HL-60 (cell line): ENCODE measurements around the gene YAE1.

Experiments used
- GABPA ChIP-seq: IDR thresholded peaks from 2 replicates; pipeline ENCODE4 v1.6.1; 2012; ENCODE audit warnings: low read depth
- SPI1 ChIP-seq: IDR thresholded peaks from 2 replicates; pipeline ENCODE4 v1.6.1; 2012; ENCODE audit warnings: low read depth, mild to moderate bottlenecking, borderline replicate concordance
- TF ChIP-seq, protein P1 (sequence below): IDR thresholded peaks from 2 replicates; pipeline ENCODE4 v1.6.1; 2012; ENCODE audit warnings: low read depth; ENCODE audit not compliant: insufficient replicate concordance
- TF ChIP-seq, protein P2 (sequence below): IDR thresholded peaks from one replicate; pipeline ENCODE4 v1.5.1; 2011; ENCODE audit warnings: low read length, control low read depth, inconsistent platforms; ENCODE audit not compliant: insufficient read depth

DNA sequence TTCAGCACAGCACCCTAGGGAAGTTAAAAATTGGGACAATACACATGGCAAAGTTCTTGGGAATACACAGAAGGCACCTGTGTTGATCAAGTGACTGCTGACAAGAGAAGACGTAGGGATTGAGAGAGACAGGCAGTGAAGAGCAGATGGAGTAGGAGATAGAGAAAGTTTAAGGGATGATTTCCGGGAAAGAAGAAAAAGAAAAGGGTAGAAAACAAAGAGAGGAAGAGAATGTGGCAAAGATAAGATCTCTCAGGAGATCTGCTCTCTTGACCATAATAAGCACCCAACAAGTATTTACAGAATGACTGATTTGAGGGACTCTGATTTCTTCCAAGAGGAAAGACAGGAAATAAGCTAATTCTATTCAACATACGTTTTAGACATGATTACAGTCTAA lies 42.1 kb downstream of the YAE1 start:
- TF ChIP-seq, protein P1, sequence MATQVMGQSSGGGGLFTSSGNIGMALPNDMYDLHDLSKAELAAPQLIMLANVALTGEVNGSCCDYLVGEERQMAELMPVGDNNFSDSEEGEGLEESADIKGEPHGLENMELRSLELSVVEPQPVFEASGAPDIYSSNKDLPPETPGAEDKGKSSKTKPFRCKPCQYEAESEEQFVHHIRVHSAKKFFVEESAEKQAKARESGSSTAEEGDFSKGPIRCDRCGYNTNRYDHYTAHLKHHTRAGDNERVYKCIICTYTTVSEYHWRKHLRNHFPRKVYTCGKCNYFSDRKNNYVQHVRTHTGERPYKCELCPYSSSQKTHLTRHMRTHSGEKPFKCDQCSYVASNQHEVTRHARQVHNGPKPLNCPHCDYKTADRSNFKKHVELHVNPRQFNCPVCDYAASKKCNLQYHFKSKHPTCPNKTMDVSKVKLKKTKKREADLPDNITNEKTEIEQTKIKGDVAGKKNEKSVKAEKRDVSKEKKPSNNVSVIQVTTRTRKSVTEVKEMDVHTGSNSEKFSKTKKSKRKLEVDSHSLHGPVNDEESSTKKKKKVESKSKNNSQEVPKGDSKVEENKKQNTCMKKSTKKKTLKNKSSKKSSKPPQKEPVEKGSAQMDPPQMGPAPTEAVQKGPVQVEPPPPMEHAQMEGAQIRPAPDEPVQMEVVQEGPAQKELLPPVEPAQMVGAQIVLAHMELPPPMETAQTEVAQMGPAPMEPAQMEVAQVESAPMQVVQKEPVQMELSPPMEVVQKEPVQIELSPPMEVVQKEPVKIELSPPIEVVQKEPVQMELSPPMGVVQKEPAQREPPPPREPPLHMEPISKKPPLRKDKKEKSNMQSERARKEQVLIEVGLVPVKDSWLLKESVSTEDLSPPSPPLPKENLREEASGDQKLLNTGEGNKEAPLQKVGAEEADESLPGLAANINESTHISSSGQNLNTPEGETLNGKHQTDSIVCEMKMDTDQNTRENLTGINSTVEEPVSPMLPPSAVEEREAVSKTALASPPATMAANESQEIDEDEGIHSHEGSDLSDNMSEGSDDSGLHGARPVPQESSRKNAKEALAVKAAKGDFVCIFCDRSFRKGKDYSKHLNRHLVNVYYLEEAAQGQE = no peak
- TF ChIP-seq SPI1 = no peak
- TF ChIP-seq, protein P2, sequence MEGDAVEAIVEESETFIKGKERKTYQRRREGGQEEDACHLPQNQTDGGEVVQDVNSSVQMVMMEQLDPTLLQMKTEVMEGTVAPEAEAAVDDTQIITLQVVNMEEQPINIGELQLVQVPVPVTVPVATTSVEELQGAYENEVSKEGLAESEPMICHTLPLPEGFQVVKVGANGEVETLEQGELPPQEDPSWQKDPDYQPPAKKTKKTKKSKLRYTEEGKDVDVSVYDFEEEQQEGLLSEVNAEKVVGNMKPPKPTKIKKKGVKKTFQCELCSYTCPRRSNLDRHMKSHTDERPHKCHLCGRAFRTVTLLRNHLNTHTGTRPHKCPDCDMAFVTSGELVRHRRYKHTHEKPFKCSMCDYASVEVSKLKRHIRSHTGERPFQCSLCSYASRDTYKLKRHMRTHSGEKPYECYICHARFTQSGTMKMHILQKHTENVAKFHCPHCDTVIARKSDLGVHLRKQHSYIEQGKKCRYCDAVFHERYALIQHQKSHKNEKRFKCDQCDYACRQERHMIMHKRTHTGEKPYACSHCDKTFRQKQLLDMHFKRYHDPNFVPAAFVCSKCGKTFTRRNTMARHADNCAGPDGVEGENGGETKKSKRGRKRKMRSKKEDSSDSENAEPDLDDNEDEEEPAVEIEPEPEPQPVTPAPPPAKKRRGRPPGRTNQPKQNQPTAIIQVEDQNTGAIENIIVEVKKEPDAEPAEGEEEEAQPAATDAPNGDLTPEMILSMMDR = no peak
- no peak for TF ChIP-seq GABPA
